Activated CD4-positive, alpha-beta T cell treated with anti-CD3 and anti-CD28 coated beads for 4 hours (primary cell): Measurements from ENCODE around the gene RGS11.

Source experiments
- DNase-seq, 2 donors: peaks; one replicate each; pipeline ENCODE4 v3.0.0-alpha.2; 2020

RGS11 gene

GRCh38 chr16:228151-228851, 47.4 kb downstream of the RGS11 start:
- no peak for DNase-seq

- DNase-seq = no peak
Measured at GRCh38 chr16:220021-220420, 55.7 kb downstream of the RGS11 start.
